ENCODE results near the gene EHMT1. TPM values are rescaled to one million over a fixed set of nuclear protein-coding genes. Genes with fewer than 3 reads are reported as not detected.

EHMT1 gene
- total and polyA plus RNA-seq, 2 of the 8 experiments (the other 6 are each of a cell fraction or from before 2014, with no cell fraction given): 95.7 to 163 TPM

GRCh38 chr9:137880976-137881530, 262.2 kb downstream of the EHMT1 start (continued):
- TF ChIP-seq USF2 (IDR thresholded peaks at IDR 0.05; ENCODE audit: low read length) (no peak), CREB1 (IDR thresholded peaks at IDR 0.05) (no peak)

All from H1 (cell line).